HG02943 (cell line): ENCODE results near the gene GAGE13.
"Not testable (repeated sequence)": the region's sequence is repeated elsewhere in the genome, so short reads cannot be mapped to it uniquely, and the experiment has no call there.

Source experiments
- ATAC-seq: cut with Tn5 transposase; IDR thresholded peaks from one replicate; pipeline ENCODE4 v1.9.1; 2021; ENCODE audit warnings: mild to moderate bottlenecking, low read depth, moderate library complexity; ENCODE audit not compliant: unreplicated experiment

GAGE13 gene, protein sequence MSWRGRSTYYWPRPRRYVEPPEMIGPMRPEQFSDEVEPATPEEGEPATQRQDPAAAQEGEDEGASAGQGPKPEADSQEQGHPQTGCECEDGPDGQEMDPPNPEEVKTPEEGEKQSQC

DNA sequence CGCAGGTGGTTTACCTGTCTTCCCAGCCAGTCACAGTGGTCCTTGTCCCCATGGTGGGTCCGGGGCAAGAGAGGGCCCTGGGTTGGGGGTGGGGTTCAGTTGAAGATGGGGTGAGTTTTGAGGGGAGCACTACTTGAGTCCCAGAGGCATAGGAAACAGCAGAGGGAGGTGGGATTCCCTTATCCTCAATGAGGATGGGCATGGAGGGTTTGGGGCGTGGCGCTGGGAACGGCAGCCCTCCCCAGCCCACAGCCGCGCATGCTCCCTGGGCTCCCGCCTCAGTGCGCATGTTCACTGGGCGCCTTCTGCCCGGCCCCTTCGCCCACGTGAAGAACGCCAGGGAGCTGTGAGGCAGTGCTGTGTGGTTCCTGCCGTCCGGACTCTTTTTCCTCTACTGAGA, at the start of gene GAGE13:
Gene GAGE13, plus strand, starts transcription at position 301 of the 400 bp plus-strand sequence. CDS start 1,156 bp downstream, outside the sequence.
- ATAC-seq, result not testable (repeated sequence)

DNA sequence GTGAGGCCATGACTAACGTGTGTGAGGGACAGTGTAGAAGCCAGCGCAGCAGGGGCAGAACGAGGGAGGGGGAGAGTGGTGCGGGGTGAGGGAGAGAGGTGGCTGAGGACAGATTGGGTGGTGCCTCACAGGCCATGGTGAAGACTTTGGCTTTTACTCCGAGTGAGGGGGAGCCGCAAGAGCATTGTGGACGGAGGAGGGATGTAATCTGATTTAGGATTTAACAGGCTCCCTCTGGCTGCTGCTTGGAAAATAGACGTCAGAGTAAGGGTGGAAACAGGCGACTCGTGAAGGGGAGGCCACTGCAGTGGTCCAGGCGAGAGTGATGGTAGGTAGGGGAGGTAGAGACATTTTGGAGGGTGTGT, 48.8 kb upstream of the GAGE13 start:
- no peak for ATAC-seq

DNA sequence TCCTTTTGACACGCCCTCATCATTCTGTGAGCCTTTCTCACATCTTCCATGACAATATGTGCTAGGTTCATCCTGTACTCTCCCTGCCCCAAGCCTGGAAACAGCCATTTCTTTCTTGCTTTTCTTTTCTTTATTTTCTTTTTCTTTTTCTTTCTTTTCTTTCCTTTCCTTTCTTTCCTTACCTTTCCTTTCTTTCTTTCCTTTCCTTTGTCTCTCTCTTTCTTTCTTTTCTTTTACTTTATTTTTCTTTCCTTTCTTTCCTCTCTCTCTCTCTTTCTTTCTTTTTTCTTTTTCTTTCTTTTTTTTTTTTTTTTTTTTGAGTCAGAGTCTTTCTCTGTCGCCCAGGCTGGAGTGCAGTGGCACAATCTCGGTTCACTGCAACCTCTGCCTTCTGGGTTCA, 47.2 kb upstream of the GAGE13 start:
- no peak for ATAC-seq

DNA sequence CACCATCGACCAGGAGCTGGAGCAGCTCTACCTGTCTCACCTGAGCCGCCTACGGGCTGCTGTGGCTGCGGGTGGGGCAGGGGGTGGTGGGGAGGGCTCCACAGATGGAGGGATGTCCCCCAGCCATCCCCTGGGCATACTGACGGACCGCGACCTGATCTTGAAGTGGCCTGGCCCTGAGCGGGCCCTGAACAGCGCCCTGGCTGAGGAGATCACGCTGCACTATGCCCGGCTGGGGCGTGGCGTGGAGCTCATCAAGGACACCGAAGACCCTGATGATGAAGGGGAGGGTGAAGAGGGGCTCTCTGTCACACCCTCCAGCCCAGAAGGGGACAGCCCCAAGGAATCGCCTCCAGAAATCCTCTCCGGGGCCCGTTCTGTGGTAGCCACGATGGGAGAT, 45.2 kb upstream of the GAGE13 start:
- no peak for ATAC-seq

DNA sequence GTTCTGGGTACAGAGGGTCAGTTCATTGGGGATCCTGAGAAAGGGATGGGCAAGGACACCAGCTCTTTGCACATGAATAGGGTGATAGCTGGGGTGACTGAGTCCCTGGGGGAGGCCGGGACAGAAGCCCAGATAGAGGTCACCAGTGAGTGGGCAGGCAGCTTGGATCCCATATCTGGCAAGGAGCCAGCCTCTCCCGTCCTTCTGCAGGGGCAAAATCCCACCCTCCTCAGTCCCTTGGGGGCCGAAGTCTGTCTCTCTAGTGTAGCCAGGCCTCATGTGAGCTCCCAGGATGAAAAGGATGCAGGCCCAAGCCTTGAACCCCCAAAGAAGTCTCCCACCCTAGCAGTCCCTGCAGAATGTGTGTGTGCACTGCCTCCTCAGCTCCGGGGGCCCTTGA, 44.8 kb upstream of the GAGE13 start:
- no peak for ATAC-seq

DNA sequence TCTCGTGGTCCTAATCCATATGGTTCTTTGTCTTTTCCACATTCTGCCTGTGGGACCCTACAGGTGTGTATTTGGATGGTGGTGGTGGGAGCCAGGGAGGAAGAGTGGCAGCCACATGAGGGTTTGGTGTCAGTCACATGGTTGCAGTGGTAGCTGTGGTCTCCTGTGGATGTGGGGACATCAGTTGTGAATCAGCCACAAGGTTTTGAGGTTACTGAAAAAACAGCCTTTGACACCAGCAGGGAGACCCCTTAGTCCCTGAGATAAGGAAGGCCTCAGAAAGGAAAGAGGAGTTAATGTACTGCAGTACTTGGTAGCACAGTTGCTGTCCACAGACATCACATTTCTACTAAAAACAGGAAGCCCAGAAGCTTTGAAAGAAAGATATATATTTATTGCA, 43.7 kb upstream of the GAGE13 start:
- no peak for ATAC-seq

DNA sequence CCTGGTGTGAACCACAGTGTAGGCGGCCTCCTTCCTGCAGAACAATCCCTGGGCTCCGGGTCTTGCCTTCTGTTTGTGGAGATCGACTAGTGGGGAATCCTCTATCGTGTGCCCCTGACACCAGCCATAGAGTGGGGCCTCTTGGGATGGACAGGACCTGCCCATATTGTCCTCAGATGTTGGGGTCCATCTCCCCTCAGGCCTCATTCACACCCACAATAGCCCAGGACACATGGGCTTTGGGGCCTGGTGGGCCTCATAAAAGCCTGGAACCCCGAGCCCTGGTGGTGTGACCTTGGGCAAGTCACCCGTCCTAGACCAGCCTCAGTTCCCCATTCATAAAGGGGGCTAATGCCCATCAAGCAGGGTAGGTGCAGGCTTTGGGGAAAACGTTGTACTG, 41.2 kb upstream of the GAGE13 start:
- no peak for ATAC-seq

DNA sequence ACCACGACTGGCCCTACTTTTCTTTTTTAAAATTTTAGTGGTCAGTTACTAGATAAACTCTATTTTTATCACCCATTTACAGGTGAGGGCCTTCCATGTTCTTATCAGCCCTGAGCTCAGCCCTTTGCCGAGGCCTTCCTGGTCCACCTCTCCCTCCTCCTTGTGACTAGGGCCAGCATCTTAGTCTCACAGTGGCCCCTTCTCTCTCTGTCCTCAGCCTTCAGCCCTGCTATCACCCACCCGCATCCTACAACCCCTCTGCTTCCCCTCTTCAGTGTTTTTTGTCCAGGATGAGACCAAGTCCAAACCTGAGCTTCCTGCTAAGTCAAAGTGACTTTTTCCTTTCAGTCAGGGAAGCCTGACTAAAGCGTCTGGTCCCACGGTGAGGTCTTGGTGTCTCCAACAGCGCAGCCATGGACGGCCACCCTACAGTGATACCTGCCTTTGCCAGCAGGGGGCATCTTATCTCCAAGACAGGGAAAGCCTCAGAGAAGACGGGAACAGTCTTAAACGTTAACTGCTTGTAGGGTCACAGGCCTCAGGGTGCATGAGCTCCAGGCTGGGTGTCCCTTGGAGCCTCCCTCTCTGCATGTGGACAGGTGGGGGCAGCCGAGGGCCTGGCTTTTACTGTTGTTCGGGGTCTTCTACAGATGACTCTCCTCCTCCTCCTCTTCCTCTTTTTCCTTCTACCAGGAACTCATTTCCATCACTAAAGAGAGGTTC, 39.6 kb upstream of the GAGE13 start:
- ATAC-seq, result no peak

DNA sequence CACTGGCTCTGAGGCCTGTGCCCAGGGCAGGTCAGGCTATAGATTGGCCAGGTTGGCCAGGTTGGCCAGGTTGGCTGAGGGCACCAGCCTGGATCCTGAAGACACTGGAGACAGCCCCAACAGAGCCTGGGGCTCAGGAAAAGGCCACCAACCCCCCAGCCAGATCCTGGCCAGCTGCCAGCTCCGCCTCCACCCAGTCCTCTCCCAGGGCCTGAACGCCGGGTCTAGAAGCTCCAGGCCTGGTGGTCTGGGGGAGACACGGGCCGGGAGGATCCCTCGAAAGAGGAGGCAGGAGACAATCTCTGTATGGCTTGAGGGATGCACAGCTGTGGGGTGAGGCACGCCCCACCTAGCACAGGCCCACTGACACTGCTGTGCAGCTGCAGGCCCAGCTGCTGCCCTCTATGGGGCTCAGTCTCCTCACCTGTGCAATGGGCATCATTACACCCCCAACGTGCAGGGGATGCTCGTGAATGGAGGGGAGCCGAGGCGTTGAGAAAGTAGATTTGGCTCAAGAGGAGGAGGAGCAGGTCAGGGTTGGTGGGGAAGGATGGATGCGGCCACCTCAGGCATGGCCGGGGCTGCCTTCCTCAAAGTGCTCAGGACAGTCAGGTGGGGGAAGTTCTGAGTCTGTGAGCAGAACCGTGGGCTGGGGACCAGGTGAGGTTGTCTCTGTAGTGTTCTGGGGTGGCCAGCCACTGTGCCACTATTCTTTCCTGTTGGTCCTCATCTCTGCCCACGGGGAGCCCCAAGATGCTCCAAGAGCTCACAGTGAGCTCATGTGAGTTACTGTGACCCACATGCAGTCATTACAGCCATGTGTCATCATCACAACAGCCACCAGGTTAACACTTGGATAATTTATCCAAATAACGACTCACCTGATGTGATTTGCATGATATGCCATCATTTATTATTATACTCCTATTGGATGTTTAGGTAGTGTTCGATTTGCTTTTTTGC, 38.7 kb upstream of the GAGE13 start:
- ATAC-seq, result no peak

DNA sequence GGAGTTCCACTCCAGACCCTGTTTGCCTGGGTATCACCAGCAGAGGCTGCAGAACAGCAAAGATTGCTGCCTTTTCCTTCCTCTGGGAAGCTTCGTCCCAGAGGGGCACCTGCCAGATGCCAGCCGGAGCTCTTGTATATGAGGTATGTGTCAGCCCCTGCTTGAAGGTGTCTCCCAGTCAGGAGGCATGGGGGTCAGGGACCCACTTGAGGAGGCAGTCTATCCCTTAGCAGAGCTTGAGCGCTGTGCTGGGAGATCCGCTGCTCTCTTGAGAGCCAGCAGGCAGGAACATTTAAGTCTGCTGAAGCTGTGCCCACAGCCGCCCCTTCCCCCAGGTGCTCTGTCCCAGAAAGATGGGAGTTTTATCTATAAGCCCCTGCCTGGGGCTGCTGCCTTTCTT, 32.1 kb upstream of the GAGE13 start:
- not testable (repeated sequence) for ATAC-seq

DNA sequence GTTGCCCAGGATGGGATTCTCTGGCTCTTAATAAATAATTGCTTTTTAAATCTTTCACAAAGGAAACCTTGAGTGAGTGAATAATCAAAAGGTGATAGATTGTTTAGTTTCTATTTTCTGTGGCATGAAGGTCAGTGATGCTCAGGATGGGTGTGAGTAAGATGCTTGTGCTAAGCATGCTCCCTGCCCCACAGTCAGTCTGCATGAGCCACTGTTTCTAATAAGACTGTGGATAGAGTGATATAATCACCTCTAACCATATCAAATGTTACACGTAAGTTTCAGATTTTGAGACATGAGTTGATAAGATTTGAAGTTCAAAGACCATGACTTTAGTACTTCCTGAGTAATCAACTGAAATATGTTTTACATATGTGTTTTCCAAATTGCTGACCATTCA, 30.7 kb upstream of the GAGE13 start:
- ATAC-seq, result no peak

DNA sequence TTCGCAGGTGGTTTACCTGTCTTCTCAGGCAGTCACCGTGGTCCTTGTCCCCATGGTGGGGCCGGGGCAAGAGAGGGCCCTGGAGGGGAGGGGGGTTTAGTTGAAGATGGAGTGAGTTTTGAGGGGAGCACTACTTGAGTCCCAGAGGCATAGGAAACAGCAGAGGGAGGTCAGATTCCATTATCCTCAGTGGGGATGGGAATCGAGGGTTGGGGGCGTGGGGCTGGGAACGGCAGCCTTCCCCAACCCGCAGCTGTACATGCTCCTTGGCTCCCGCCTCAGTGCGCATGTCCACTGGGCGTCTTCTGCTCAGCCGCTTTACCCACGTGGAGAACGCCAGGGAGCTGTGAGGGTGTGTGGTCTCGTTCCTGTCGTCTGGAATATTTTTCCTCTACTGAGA, 28.0 kb upstream of the GAGE13 start, which contains the start of gene GAGE10:
Gene GAGE10, plus strand, starts transcription at position 301 of the 400 bp plus-strand sequence. CDS start 1,214 bp downstream, outside the sequence.
- ATAC-seq, result no peak

DNA sequence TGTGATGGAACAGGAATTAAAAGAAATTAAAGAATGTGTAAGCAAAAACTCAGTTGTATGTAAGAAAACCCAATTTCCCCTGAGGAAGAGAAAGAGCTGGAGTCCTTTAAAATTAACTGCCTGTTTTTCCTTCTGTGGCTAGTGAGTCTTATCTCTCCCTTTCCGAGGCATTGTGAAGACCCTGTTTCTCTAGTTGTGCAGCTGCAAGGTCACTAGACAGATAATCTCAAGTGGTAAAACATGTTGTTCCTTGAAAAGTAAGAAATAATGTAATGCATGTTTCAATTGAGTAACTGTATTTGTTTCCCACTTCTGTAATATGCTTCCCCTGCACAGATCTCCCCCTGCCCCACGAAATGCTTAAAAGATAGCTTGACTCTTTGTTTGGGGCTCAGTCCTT, 23.6 kb upstream of the GAGE13 start:
- not testable (repeated sequence) for ATAC-seq

DNA sequence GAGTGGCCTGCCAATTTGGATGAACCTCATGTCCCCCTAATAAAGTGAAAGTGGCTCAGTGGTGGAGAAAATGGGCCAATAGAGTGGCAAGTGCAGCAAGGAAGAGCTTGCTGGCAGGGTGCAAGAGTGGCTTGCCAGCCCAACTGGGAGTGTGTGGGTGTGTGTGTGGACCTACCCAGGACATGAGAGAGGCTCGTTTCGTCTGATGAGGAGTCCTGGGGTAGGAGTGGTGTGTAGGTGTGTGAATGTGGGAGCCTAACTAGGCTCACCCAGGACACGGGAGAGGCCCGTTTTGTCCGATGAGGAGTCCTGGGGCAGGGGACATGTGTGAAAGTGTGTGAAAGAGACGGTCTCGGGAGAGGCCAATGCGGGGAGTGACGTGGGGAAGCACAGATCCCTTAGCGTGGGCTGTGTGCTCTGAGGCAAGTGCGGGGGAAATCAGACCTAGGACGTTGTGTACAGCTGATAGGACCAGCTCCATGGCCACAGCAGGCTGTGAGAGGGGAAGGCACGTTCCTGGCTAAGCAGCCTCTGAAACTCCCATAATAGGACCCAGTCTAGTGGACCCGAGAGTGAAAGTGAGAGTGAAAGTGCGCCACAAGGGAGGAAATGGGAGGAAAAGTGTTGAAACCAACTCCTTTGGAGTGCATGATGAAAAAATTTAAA, 22.6 kb upstream of the GAGE13 start:
- ATAC-seq, result no peak

DNA sequence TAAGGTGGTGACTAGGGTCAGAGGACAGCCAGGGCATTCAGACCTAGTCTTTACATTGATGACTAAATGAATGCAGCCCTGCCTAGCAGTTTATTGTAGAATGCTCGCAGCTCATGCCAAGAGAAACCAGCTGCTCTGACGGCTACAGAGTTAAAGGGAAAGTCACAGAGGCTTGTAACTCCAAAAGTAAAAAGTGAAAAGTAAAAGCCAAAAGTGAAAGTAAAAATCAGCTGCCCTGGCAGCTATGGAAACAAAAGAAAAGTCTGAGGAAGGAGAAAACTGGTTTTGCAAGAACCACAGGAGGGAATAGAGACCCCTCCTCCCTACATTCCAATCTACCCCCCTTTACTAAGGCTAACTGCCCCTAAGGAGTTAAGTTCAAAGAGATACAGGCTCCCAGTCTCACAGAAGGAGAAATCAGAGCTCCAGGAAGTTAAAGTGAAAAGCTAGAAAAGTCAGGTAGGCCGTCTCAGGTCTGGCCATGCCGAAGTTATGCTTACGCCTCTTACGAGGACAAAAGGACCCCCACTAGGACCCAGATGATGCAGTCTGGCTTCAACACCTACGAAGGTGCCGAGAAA, 21.9 kb upstream of the GAGE13 start:
- no peak for ATAC-seq

DNA sequence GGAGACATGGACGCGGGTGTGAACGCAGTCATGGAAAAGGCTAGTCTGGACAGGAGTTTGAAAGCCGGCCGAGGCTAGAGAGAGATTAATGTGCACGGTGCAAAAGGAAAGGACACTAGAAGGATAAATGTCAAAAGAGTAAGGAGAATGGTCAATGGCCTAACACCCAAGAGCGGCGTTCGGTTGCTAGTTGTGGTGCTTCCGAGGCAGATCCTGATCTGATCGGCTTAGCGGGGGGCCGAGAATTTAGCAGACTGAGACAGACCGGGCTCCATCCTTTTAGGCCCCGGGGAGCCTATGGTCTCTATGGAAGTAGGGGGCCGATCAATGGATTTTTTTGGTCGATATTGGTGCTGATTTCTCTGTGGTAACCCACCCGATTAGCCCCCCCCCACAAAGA, 21.0 kb upstream of the GAGE13 start:
- no peak for ATAC-seq

DNA sequence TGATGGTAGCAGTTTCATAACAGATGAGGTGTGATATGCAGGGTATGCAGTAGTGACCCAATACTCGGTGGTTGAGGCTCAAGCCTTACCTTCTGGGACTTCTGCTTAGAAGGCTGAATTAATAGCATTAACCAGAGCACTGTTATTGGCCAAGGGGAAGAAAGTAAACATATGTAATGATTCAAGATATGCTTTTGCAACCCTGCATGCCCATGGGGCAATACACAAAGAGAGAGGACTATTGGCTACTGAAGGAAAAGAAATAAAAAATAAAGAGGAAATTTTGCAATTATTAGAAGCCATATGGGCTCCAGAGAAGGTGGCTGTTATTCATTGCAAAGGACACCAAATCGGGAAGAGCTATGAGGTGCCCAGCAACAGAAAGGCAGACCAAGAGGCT, 19.2 kb upstream of the GAGE13 start:
- ATAC-seq, result no peak

DNA sequence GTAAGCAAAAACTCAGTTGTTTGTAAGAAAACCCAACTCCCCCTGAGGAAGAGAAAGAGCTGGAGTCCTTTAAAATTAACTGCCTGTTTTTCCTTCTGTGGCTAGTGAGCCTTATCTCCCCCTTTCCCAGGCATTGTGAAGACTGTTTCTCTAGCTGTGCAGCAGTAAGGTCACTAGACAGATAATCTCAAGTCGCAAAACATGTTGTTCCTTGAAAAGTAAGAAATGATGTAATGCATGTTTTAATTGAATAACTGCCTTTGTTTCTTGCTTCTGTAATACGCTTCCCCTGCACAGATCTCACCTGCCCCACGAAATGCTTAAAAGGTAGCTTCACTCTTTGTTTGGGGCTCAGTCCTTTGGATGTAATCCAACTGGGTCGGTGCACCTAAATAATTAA, 15.3 kb upstream of the GAGE13 start:
- ATAC-seq, result no peak

DNA sequence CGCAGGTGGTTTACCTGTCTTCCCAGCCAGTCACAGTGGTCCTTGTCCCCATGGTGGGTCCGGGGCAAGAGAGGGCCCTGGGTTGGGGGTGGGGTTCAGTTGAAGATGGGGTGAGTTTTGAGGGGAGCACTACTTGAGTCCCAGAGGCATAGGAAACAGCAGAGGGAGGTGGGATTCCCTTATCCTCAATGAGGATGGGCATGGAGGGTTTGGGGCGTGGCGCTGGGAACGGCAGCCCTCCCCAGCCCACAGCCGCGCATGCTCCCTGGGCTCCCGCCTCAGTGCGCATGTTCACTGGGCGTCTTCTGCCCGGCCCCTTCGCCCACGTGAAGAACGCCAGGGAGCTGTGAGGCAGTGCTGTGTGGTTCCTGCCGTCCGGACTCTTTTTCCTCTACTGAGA, 9.6 kb upstream of the GAGE13 start, which contains the start of gene GAGE12J:
Gene GAGE12J, plus strand, starts transcription at position 301 of the 400 bp plus-strand sequence. CDS start 1,157 bp downstream, outside the sequence.
- ATAC-seq, result not testable (repeated sequence)

DNA sequence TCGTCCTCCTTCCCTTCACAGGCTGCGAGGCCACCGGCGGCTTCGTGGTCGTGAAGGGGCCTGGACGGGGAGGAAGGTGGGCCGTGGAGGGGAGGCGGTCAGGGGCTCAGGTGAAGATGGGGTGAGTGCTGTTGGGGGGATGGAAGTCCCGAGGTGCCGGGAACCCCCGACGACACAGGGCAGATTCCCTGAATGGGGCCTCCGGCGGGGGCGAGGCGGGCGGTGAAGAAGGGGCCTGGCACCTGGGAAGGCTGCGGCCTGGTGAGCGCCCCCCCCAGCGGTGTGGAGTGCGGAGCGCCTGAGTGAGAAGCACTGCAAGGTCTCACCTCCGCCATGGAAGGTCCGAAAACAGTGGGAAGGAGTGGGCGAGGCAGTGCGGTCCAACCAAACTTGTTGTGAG, 9.1 kb upstream of the GAGE13 start:
- not testable (repeated sequence) for ATAC-seq
